Endothelial cell of umbilical vein (primary cell): ENCODE measurements around the gene RFX6. TPM values are rescaled to one million over a fixed set of nuclear protein-coding genes. Genes with fewer than 3 reads are reported as not detected.

ENCODE experiments used
- BruUV-seq: library from RNA; stranded (reverse); fragments of 400-500 nt; replicated peaks from 2 replicates; lab custom pipeline; 2021; lab: Mats Ljungman, UMichigan
- CTCF ChIA-PET: fragments of 300-600, 350-600 bp; sonication (Branson Sonifier 250); formaldehyde crosslinking; loops from one replicate; lab custom pipeline; 2021; ENCODE audit warnings: antibody characterized with exemption, inconsistent platforms; lab: Charles Lee
- POLR2A ChIA-PET: fragments of 300-600, 350-600 bp; sonication (Branson Sonifier 250); formaldehyde crosslinking; loops from one replicate; lab custom pipeline; 2021; ENCODE audit warnings: antibody characterized with exemption, inconsistent platforms; lab: Charles Lee
- DNase-seq: peaks from one replicate; pipeline ENCODE4 v3.0.0-alpha.2; 2011; ENCODE audit warnings: low read depth, low spot score
- FAIRE-seq: peaks from 2 replicates; lab custom pipeline; 2011; peaks lifted over from hg19 to GRCh38; lab: Jason Lieb, UNC
- H2AFZ ChIP-seq: 2 replicates; pipeline ENCODE4 v1.6.0; 2012; ENCODE audit warnings: low read depth, low read length, control low read depth, inconsistent platforms
- H3K27ac ChIP-seq: 2 replicates; pipeline ENCODE4 v1.5.1; 2011; ENCODE audit warnings: low read depth, mild to moderate bottlenecking, control low read depth, low read length, moderate library complexity; ENCODE audit not compliant: insufficient read depth
- H3K27me3 ChIP-seq, 2 experiments: 2 replicates each; pipeline versions ENCODE4 v1.6.0 to v1.6.1; 2011; ENCODE audit warnings: low read length in 2 of 2, mixed read lengths in 1 of 2; ENCODE audit not compliant: control insufficient read depth in 2 of 2, insufficient read depth in 2 of 2
- H3K36me3 ChIP-seq, 2 experiments: 2 replicates in 1 of 2; 3 replicates in 1 of 2; pipeline ENCODE4 v1.5.1; 2011; ENCODE audit warnings: low read length in 2 of 2, mild to moderate bottlenecking in 1 of 2, moderate library complexity in 1 of 2; ENCODE audit not compliant: control insufficient read depth in 2 of 2, insufficient read depth in 2 of 2; ENCODE audit errors: extremely low read depth in 1 of 2
- H3K4me1 ChIP-seq: 3 replicates; pipeline ENCODE4 v1.5.1; 2011; ENCODE audit warnings: mild to moderate bottlenecking, low read length; ENCODE audit not compliant: control insufficient read depth, insufficient read depth; ENCODE audit errors: extremely low read depth
- H3K4me2 ChIP-seq: 2 replicates; pipeline ENCODE4 v1.6.1; 2011; ENCODE audit warnings: low read length, control low read depth, mixed read lengths; ENCODE audit not compliant: insufficient read depth
- H3K4me3 ChIP-seq, 3 experiments: fragments of 200-600 bp in 1 of 3; sonication (generic), shearing (Covaris generic) in 1 of 3; replicated peaks in 1 of 3; 2 replicates each; pipeline ENCODE4 v1.5.1; 2011 to 2016; ENCODE audit warnings: control low read depth in 3 of 3, low read length in 3 of 3, mild to moderate bottlenecking in 2 of 3, inconsistent platforms in 1 of 3, low read depth in 1 of 3, moderate library complexity in 1 of 3; ENCODE audit not compliant: insufficient read depth in 1 of 3
- H3K79me2 ChIP-seq: 2 replicates; pipeline ENCODE4 v1.6.0; 2012; ENCODE audit warnings: low read length, inconsistent platforms; ENCODE audit not compliant: control insufficient read depth, insufficient read depth
- H3K9ac ChIP-seq: replicated peaks from 2 replicates; pipeline ENCODE3; 2011; ENCODE audit warnings: low read length, control low read depth; ENCODE audit not compliant: insufficient read depth; ENCODE audit errors: extremely low read depth
- H3K9me1 ChIP-seq: replicated peaks from 3 replicates; pipeline ENCODE4 v1.6.0; 2011; ENCODE audit warnings: mild to moderate bottlenecking, low read length; ENCODE audit not compliant: control insufficient read depth, insufficient read depth; ENCODE audit errors: extremely low read depth
- H3K9me3 ChIP-seq: replicated peaks from 2 replicates; pipeline ENCODE4 v1.5.1; 2012; ENCODE audit warnings: low read length, inconsistent platforms; ENCODE audit not compliant: control insufficient read depth, insufficient read depth
- H4K20me1 ChIP-seq: replicated peaks from 2 replicates; pipeline ENCODE3; 2011; ENCODE audit warnings: mild to moderate bottlenecking, low read length; ENCODE audit not compliant: control insufficient read depth, insufficient read depth; ENCODE audit errors: extremely low read depth
- CTCF ChIP-seq, 2 donors: IDR thresholded peaks; 1 replicate in 1 of 2; 2 replicates in 1 of 2; pipeline ENCODE4 v1.5.1; 2011; ENCODE audit warnings: low read length in 2 of 2, mild to moderate bottlenecking in 2 of 2, moderate library complexity in 2 of 2, control low read depth in 1 of 2, inconsistent platforms in 1 of 2, low read depth in 1 of 2; ENCODE audit not compliant: insufficient read depth in 1 of 2; ENCODE audit errors: extremely low read depth in 1 of 2
- EZH2 ChIP-seq: IDR thresholded peaks from 2 replicates; pipeline ENCODE4 v1.6.1; 2012; ENCODE audit warnings: borderline replicate concordance, low read depth, mild to moderate bottlenecking, moderate library complexity, low read length, inconsistent platforms; ENCODE audit not compliant: severe bottlenecking
- FOS ChIP-seq: IDR thresholded peaks from 2 replicates; pipeline ENCODE4 v1.6.1; 2011; ENCODE audit warnings: mild to moderate bottlenecking, low read length, moderate library complexity, borderline replicate concordance; ENCODE audit not compliant: insufficient read depth
- GATA2 ChIP-seq: IDR thresholded peaks from 2 replicates; pipeline ENCODE4 v1.7.0; 2011; ENCODE audit warnings: low read depth, mild to moderate bottlenecking, moderate library complexity, mixed read lengths, low read length; ENCODE audit not compliant: insufficient read length, insufficient read depth
- JUN ChIP-seq: IDR thresholded peaks from 2 replicates; pipeline ENCODE4 v1.6.1; 2011; ENCODE audit warnings: borderline replicate concordance, low read depth; ENCODE audit not compliant: insufficient read length, insufficient read depth
- MAX ChIP-seq: IDR thresholded peaks from 2 replicates; pipeline ENCODE4 v1.6.1; 2011; ENCODE audit not compliant: insufficient read depth, insufficient read length
- MYC ChIP-seq: IDR thresholded peaks from one replicate; pipeline ENCODE4 v1.6.1; 2011; ENCODE audit warnings: mild to moderate bottlenecking, low read depth, low read length
- POLR2A ChIP-seq: IDR thresholded peaks from 2 replicates; pipeline ENCODE4 v1.6.1; 2012; ENCODE audit warnings: low read depth, mild to moderate bottlenecking, control low read depth, low read length
- POLR2AphosphoS5 ChIP-seq: IDR thresholded peaks from 2 replicates; pipeline ENCODE4 v1.6.1; 2012; ENCODE audit warnings: low read depth, mild to moderate bottlenecking, control low read depth, low read length, moderate library complexity; ENCODE audit not compliant: insufficient read depth
- dilution Hi-C: fragments of 300-500 bp; cut with MboI; formaldehyde crosslinking; loops from one replicate; pipeline ENCODE4 v1.15.0; 2019; ENCODE audit warnings: low sequenced_read_pairs; ENCODE audit not compliant: extremely low pct_ligation_motif_present
- intact Hi-C: fragments of 100-400 bp; cut with micrococcal nuclease; formaldehyde crosslinking; loops from one replicate; pipeline ENCODE4 v1.10.0; 2022
- polyA plus RNA-seq, 4 experiments: library from polyadenylated mRNA; depleted of rRNA in 3 of 4; stranded (reverse) in 3 of 4; unstranded in 1 of 4; fragments of >200 nt; gene quantifications; 2 replicates each; pipeline versions ENCODE4 v1.2.1 to v1.2.3, GENCODE V29; 2011 to 2012; ENCODE audit warnings: missing spikeins in 1 of 4
- total RNA-seq: library from RNA; stranded (reverse); gene quantifications from 2 replicates; pipeline ENCODE4 v1.2.3, GENCODE V29; 2021

Gene RFX6
- total and polyA plus RNA-seq, 2 donors (not counting 3 experiments of a cell fraction or from before 2014, with no cell fraction given): not detected

- Histone ChIP-seq H3K36me3 (no peaks in the 10 kb centered on the region), H3K4me2 (no peak overlapping the region), H3K27ac (no peak overlapping the region), H4K20me1 (no peaks in the 10 kb centered on the region), H3K9me1 (no peaks in the 10 kb centered on the region), H3K79me2 (no peaks in the 10 kb centered on the region), H3K9ac (no peak overlapping the region), H3K4me3 (no peak overlapping the region), H3K9me3 (no peaks in the 10 kb centered on the region), H3K4me1 (no peaks in the 10 kb centered on the region), H3K27me3 (no peaks in the 10 kb centered on the region), H2AFZ (no peak overlapping the region)
- POLR2A ChIA-PET: no interaction called here
- dilution Hi-C loops: no loop called here
- CTCF ChIA-PET: no interaction called here
- BruUV-seq: no TSS peak
- intact Hi-C loops: no loop called here
- no peak for FAIRE-seq
- TF ChIP-seq GATA2 (no peak), MYC (no peak), MAX (no peak), EZH2 (no peak), POLR2A (no peak), CTCF (IDR thresholded peaks at IDR 0.05; ENCODE audit: extremely low read depth in 1 of 2, insufficient read depth in 1 of 2, low read depth in 1 of 2, low read length in 2 of 2) (no peak), JUN (no peak), POLR2AphosphoS5 (no peak), FOS (no peak)
- no peak for DNase-seq
Observed at GRCh38 chr6:116902634-116903033, 25.6 kb downstream of the RFX6 start.
